ENCODE measurements around the gene MAP1LC3B2. TPM values are rescaled to one million over a fixed set of nuclear protein-coding genes. Genes with fewer than 3 reads are reported as not detected.
A peak's percentile ranks its signal among the peaks of the same experiment; 100 is the strongest.

Gene MAP1LC3B2
- total and polyA plus RNA-seq, 10 of the 15 experiments (the other 5 are each of a cell fraction or from before 2014, with no cell fraction given): 0.23 to 2.7 (median 0.72) TPM; not detected in 3

- H3K36me3 ChIP-seq (ENCODE audit: control insufficient read depth in 2 of 2, insufficient read depth in 2 of 2, low read length in 1 of 2): no peaks in the 10 kb centered on the region
- peak; percentile 86 for FAIRE-seq
- H3K4me2 ChIP-seq (ENCODE audit: control insufficient read depth, insufficient read depth): peak overlapping the region; percentile 92
- H3K4me1 ChIP-seq (ENCODE audit: control insufficient read depth, insufficient read depth, low read length): peaks cover 34% of the 10 kb centered on the region
- POLR2A ChIA-PET: interaction anchor here (0.7 to 5.9 kb wide), 3 partner anchors 19 to 68 kb away, joined by 3 to 47 read pairs (median 4); partner anchors contain the start of gene MAP1LC3B2
- in situ Hi-C loops (cut with MboI): no loop called here
- ATAC-seq: peak; percentile 71
- no peaks in the 10 kb centered on the region for H3K27me3 ChIP-seq (replicated peaks in 1 of 2; ENCODE audit: control insufficient read depth in 2 of 2, insufficient read depth in 2 of 2, low read length in 1 of 2)
- RAD21 ChIA-PET (ENCODE audit: unreplicated experiment): interaction anchor here (0.8 to 5.6 kb wide), 2 partner anchors 22 to 137 kb away, joined by 3 to 64 read pairs; partner anchors contain the start of gene MAP1LC3B2
- DNase-seq (ENCODE audit: low read depth, low spot score): peak; percentile 68
- no TSS peak for BruUV-seq (replicated peaks)
- no peaks in the 10 kb centered on the region for H3K79me2 ChIP-seq (ENCODE audit: control insufficient read depth, insufficient read depth, low read length)
- intact Hi-C loops (cut with micrococcal nuclease; ENCODE audit: unreplicated experiment): loop anchor here (2.0 kb wide), 2 partner anchors 139 to 201 kb away; no protein-coding TSS in a partner anchor
- H3K4me3 ChIP-seq: no peak overlapping the region; the same call in 1 of the 2 replicates
- peak overlapping the region; percentile 24 for H3K9ac ChIP-seq (ENCODE audit: control insufficient read depth, insufficient read depth, low read length)
- no peaks in the 10 kb centered on the region; the same call in 1 of the 3 replicates for H3K9me3 ChIP-seq (replicated peaks; ENCODE audit: control insufficient read depth, insufficient read depth, low read length)
- H2AFZ ChIP-seq (ENCODE audit: control insufficient read depth, low read depth, low read length): no peak overlapping the region
- WGBS (ENCODE audit: insufficient coverage, insufficient replicate concordance, low lambda C conversion rate, missing lambda C conversion rate): 0% methylated on average over 1 of the region's 1 CpG
- no peaks in the 10 kb centered on the region for H4K20me1 ChIP-seq (ENCODE audit: control insufficient read depth, insufficient read depth)
- SMC1A ChIA-PET (ENCODE audit: uncharacterized antibody, unreplicated experiment): interaction anchor here (1.2 to 7.9 kb wide), 5 partner anchors 11 to 179 kb away, joined by 3 to 106 read pairs (median 7); partner anchors contain the start of gene MAP1LC3B2
- CTCF ChIA-PET: interaction anchor here (0.7 to 3.6 kb wide), 4 partner anchors 11 to 282 kb away, joined by 3 to 23 read pairs (median 4); partner anchors contain the start of gene MAP1LC3B2
- peak overlapping the region; percentile 81 for H3K27ac ChIP-seq (ENCODE audit: control insufficient read depth, insufficient read depth)
- peak; percentile 95 for TF ChIP-seq NFIC (IDR thresholded peaks at IDR 0.05; ENCODE audit: low read depth, low read length)
- peak; percentile 63; the same call in 1 of the 2 replicates for TF ChIP-seq CBX5 (IDR thresholded peaks at IDR 0.05; ENCODE audit: low read depth)
- peak; percentile 26; the same call in 1 of the 2 replicates for TF ChIP-seq RAD51 (IDR thresholded peaks at IDR 0.05)
- TF ChIP-seq IKZF2 (IDR thresholded peaks at IDR 0.05): peak in 1 of 2 experiments; percentile 73; a peak in 3 of 4 replicates
- no peak for TF ChIP-seq SRF (IDR thresholded peaks at IDR 0.05; ENCODE audit: low read depth in 2 of 2, low read length in 2 of 2)
- TF ChIP-seq CHD4 (IDR thresholded peaks at IDR 0.05): no peak
- TF ChIP-seq SIX5 (IDR thresholded peaks at IDR 0.05; ENCODE audit: low read depth, low read length, severe bottlenecking): no peak
- TF ChIP-seq HDGF (IDR thresholded peaks at IDR 0.05): no peak
- no peak for TF ChIP-seq ELK1 (IDR thresholded peaks at IDR 0.05; ENCODE audit: low read depth, low read length)
- no peak for TF ChIP-seq REST (IDR thresholded peaks at IDR 0.05; ENCODE audit: low read depth, low read length)
- TF ChIP-seq FOXM1 (IDR thresholded peaks at IDR 0.05; ENCODE audit: low read depth, low read length): peak; percentile 95; the same call in 1 of the 2 replicates
- 0 out of 2 replicates have a peak, but pooled peaks have one; percentile 21 for TF ChIP-seq ZBTB40 (IDR thresholded peaks at IDR 0.05; ENCODE audit: borderline replicate concordance)
- TF ChIP-seq SP1 (IDR thresholded peaks at IDR 0.05; ENCODE audit: low read depth, low read length): no peak
These were observed 21.0 kb upstream of the MAP1LC3B2 start for GRCh38 chr12:116538076-116538591.
